DMS153 treated with DMSO at 0.1 percent for 48 hours (cell line): ENCODE results near the gene SRY.
"Not testable (repeated sequence)": the region's sequence is repeated elsewhere in the genome, so short reads cannot be mapped to it uniquely, and the experiment has no call there.

Experiments used
- DNase-seq: peaks from one replicate; lab custom pipeline; 2025; ENCODE audit not compliant: unreplicated experiment; lab: John Stamatoyannopoulos, UW

Gene SRY

GRCh38 chrY:2787600-2787999 lies at the start of gene SRY:
TSS of gene SRY (minus strand) at chrY:2787682. CDS start at chrY:2787603, 79 bp downstream.
- DNase-seq: no peak

DNA sequence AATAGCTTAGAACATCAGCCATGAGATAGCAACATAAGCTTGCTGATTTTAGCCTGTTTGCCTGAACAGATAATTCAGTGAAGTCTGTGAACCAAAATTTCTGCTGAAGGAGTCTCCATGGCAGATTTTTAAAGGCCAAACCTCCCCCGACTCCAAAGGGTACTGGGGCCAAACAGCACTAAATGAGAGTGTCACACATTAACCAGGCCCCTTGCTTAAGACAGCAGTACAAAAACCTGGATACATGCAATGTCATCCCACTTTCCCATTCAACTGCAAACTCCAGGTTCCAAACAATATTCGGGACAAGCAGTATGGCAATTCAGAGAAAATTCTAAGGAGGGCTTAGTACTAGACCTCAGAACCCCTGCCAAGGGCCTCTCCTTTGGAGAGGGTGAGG lies 49.6 kb upstream of the SRY start:
- DNase-seq: no peak

- DNase-seq: no peak
These were observed 47.7 kb upstream of the SRY start for GRCh38 chrY:2835230-2835629.

- no peak for DNase-seq
These were observed 41.0 kb upstream of the SRY start for GRCh38 chrY:2828497-2828896.

- DNase-seq: no peak
These were observed 37.0 kb upstream of the SRY start for GRCh38 chrY:2824471-2824870.

GRCh38 chrY:2817146-2817896 lies 29.8 kb upstream of the SRY start:
- DNase-seq: not testable (repeated sequence)

- DNase-seq: no peak
These were observed 12.8 kb upstream of the SRY start for GRCh38 chrY:2800246-2800645.

DNA sequence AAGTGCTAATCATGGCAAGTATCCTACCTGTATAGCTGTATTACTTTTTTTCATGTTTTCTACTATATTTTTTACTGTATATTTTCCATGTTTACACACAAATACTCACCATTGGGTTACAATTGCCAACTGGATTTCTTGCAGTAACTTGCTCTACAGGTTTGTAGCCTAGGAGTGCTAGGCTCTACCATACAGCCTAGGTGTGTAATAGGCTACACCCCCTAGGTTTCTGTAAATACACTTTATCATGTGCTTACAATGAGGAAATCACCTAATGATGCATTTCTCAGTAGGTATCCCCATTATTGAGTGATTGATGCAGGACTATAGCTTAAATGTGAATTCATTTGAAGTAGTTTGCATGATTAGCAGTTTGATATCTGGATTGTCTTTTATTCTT lies 10.5 kb upstream of the SRY start:
- DNase-seq: no peak

- no peak for DNase-seq
These were observed 9.6 kb upstream of the SRY start for GRCh38 chrY:2796977-2797523.

DNA sequence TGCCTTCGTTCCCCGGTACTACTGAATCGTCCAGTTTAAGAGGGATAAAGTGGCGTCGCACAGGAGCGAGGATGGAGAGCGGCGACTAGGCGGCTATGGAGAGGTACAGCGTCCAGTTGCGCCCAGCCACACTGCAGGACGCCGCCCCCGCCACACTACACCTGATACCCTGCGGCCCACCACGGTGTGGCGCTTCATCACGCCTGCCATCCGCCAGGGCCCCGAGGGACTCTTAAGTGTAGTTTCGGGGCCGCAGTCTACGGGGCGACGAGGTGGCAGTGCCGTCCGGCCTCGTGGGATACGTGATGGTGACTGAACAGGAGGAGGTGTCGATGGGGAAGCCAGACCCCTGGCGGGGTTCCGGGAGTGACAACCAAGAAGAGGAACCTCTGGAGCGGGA lies 2.3 kb upstream of the SRY start:
- no peak for DNase-seq

- no peak for DNase-seq
These were observed 488 bp downstream of the SRY start for GRCh38 chrY:2786876-2787512.
